NCI-H526 treated with DMSO at 0.1 percent for 48 hours (cell line): ENCODE data around the gene ZCWPW1.

ENCODE experiments used
- DNase-seq: peaks from one replicate; lab custom pipeline; 2025; lab: John Stamatoyannopoulos, UW

The ZCWPW1 gene

GRCh38 chr7:100428199-100428966 is at the start of gene ZCWPW1:
Gene ZCWPW1 (minus strand): TSS chr7:100428703. CDS start chr7:100420649, 8,054 bp downstream.
- DNase-seq = peak; percentile 96

GRCh38 chr7:100477871-100478267 is 49.4 kb upstream of the ZCWPW1 start:
- no peak for DNase-seq

- no peak for DNase-seq
These were observed 48.7 kb upstream of the ZCWPW1 start for GRCh38 chr7:100476903-100477870.

- no peak for DNase-seq
These were observed 47.7 kb upstream of the ZCWPW1 start for GRCh38 chr7:100476101-100476780.

GRCh38 chr7:100475549-100475948 is 47.0 kb upstream of the ZCWPW1 start:
- DNase-seq = no peak

- DNase-seq = no peak
These were observed 44.5 kb upstream of the ZCWPW1 start for GRCh38 chr7:100472854-100473499.

GRCh38 chr7:100472121-100472851 is 43.8 kb upstream of the ZCWPW1 start:
- DNase-seq = no peak

- no peak for DNase-seq
These were observed 42.5 kb upstream of the ZCWPW1 start for GRCh38 chr7:100471021-100471420.

- DNase-seq = peak; percentile 51
These were observed 40.9 kb upstream of the ZCWPW1 start for GRCh38 chr7:100469227-100470044.

- no peak for DNase-seq
These were observed 39.3 kb upstream of the ZCWPW1 start for GRCh38 chr7:100467638-100468373.

GRCh38 chr7:100466653-100467605 is 38.4 kb upstream of the ZCWPW1 start:
- no peak for DNase-seq

- DNase-seq = peak; percentile 38
These were observed 37.3 kb upstream of the ZCWPW1 start for GRCh38 chr7:100465702-100466311.

- DNase-seq = no peak
These were observed 36.8 kb upstream of the ZCWPW1 start for GRCh38 chr7:100465299-100465698.

- DNase-seq = no peak
These were observed 36.3 kb upstream of the ZCWPW1 start for GRCh38 chr7:100464791-100465190.

- no peak for DNase-seq
These were observed 35.7 kb upstream of the ZCWPW1 start, which contains the start of gene SPACDR for GRCh38 chr7:100464210-100464660. Gene SPACDR (minus strand): TSS chr7:100464260. CDS start chr7:100464025, 235 bp downstream.

- DNase-seq = no peak
These were observed 28.5 kb upstream of the ZCWPW1 start for GRCh38 chr7:100457033-100457432.

GRCh38 chr7:100456562-100456961 is 28.1 kb upstream of the ZCWPW1 start:
- DNase-seq = no peak

GRCh38 chr7:100455206-100455605 is 26.7 kb upstream of the ZCWPW1 start:
- DNase-seq = no peak
